Upper lobe of right lung (tissue), 1 donor: Measurements from ENCODE around the gene SLC22A4. TPM values are rescaled to one million over a fixed set of nuclear protein-coding genes. Genes with fewer than 3 reads are reported as not detected.

Source experiments
- ATAC-seq: fragments of 200-7000 bp; cut with Tn5 transposase; one replicate; pipeline ENCODE4 v1.9.1; 2020; ENCODE audit warnings: mild to moderate bottlenecking, moderate library complexity
- DNase-seq: peaks from one replicate; pipeline ENCODE4 v3.0.0-alpha.2; 2020
- H3K27ac ChIP-seq: fragments of 200-600 bp; one replicate; pipeline ENCODE4 v1.8.0; 2022
- H3K27me3 ChIP-seq: fragments of 200-600 bp; one replicate; pipeline ENCODE4 v1.8.0; 2022; ENCODE audit warnings: mild to moderate bottlenecking
- H3K36me3 ChIP-seq: fragments of 200-600 bp; one replicate; pipeline ENCODE4 v1.8.0; 2022
- H3K4me1 ChIP-seq: fragments of 200-600 bp; one replicate; pipeline ENCODE4 v1.8.0; 2022
- H3K4me3 ChIP-seq: fragments of 200-600 bp; one replicate; pipeline ENCODE4 v1.8.0; 2022; ENCODE audit warnings: mild to moderate bottlenecking
- H3K9me3 ChIP-seq: fragments of 200-600 bp; one replicate; pipeline ENCODE4 v1.8.0; 2022
- intact Hi-C: fragments of 100-400 bp; cut with DNase I; formaldehyde crosslinking; loops from one replicate; pipeline ENCODE4 v1.11.0; 2022
- long read RNA-seq: library from polyadenylated mRNA; unstranded; transcript quantifications from one replicate; pipeline ENCODE4 v2.0.0, GENCODE V29; 2021
- total RNA-seq: library from RNA; stranded (reverse); fragmentation: NEBNext Ultra II Directional; extraction: Animal tissue kit (Norgen Biotek cat#: 25700); gene quantifications from one replicate; pipeline ENCODE4 v1.2.1, GENCODE V29; 2021
- TF ChIP-seq, protein P1 (sequence below): fragments of 200-600 bp; IDR thresholded peaks from one replicate; pipeline ENCODE4 v1.8.0; 2022; ENCODE audit warnings: antibody characterized with exemption
- donor health status: DM: no; HTN: yes; CAD: no; lungs with severe emphysema.

The SLC22A4 gene
- 1.8 TPM for total RNA-seq
- long read RNA-seq, partial matches to known transcripts, result 0 of 6 reads
- long read RNA-seq, other reads (novel, unspliced or antisense), result 3 of 6 reads

DNA sequence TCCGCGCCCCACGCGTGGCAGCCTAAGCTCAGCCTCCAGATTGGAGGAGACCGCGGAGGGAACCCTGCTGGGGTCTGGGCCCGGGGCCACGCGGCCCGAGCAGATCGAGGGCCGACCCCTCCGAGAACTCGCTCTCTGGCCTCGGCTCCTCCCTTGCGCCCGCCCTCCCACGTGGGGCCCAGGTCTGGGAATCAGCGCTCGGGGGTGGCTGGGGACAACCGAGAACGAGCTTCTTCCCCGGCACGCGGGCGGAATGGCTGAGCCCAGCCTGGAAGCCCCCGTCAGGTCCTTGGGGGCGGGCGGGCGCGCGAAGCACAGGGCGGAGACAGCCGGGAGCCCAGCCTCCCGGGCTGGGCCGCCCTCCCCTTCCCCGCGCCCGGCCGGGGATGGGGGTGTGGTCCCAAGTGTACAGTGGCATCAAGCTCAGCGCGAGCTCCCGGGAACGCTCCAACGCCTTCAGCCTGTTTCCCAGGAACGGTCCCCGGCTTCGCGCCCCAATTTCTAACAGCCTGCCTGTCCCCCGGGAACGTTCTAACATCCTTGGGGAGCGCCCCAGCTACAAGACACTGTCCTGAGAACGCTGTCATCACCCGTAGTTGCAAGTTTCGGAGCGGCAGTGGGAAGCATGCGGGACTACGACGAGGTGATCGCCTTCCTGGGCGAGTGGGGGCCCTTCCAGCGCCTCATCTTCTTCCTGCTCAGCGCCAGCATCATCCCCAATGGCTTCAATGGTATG lies at the start of gene SLC22A4:
Gene SLC22A4 (plus strand): TSS at position 403 of the 736 bp plus-strand sequence. CDS start 223 bp downstream, at position 626.
- Histone ChIP-seq H3K27ac (peak within 1 kb of the TSS; percentile 98), H3K4me3 (peak within 1 kb of the TSS; percentile 78), H3K9me3 (no peaks in the 10 kb centered on the region), H3K36me3 (no peaks in the 10 kb centered on the region), H3K4me1 (peaks cover 17% of the 10 kb centered on the region), H3K27me3 (no peaks in the 10 kb centered on the region)
- DNase-seq (peak; percentile 96), ATAC-seq (peak; percentile 89)
- intact Hi-C loops, result no loop called here
- TF ChIP-seq, protein P1, sequence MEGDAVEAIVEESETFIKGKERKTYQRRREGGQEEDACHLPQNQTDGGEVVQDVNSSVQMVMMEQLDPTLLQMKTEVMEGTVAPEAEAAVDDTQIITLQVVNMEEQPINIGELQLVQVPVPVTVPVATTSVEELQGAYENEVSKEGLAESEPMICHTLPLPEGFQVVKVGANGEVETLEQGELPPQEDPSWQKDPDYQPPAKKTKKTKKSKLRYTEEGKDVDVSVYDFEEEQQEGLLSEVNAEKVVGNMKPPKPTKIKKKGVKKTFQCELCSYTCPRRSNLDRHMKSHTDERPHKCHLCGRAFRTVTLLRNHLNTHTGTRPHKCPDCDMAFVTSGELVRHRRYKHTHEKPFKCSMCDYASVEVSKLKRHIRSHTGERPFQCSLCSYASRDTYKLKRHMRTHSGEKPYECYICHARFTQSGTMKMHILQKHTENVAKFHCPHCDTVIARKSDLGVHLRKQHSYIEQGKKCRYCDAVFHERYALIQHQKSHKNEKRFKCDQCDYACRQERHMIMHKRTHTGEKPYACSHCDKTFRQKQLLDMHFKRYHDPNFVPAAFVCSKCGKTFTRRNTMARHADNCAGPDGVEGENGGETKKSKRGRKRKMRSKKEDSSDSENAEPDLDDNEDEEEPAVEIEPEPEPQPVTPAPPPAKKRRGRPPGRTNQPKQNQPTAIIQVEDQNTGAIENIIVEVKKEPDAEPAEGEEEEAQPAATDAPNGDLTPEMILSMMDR, result no peak

DNA sequence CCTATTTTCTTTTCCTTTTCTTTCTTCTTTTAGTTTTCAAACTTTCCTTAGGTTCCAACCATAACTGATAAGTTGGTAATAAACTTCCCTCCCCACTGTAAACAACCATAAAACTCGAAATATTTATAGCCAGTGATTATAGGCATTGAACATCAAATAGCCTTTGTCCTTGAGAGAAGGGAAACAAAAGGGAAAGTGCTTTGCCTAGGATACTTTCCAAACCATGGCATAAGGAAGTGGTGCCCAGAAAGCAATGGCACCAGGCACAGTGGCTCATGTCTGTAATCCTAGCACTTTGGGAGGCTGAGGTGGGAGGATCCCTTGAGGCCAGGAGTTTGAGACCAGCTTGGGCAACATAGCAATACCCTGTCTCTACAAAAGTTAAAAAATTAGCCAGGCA lies 48.6 kb upstream of the SLC22A4 start:
- intact Hi-C loops, result no loop called here
- no peak for ATAC-seq
- H3K27ac ChIP-seq, result no peak overlapping the region
- DNase-seq, result no peak
- H3K36me3 ChIP-seq, result no peaks in the 10 kb centered on the region
- no peaks in the 10 kb centered on the region for H3K4me1 ChIP-seq
- TF ChIP-seq, protein P1, result no peak
- H3K27me3 ChIP-seq, result no peaks in the 10 kb centered on the region
- no peak overlapping the region for H3K4me3 ChIP-seq
- peaks cover 6% of the 10 kb centered on the region for H3K9me3 ChIP-seq

DNA sequence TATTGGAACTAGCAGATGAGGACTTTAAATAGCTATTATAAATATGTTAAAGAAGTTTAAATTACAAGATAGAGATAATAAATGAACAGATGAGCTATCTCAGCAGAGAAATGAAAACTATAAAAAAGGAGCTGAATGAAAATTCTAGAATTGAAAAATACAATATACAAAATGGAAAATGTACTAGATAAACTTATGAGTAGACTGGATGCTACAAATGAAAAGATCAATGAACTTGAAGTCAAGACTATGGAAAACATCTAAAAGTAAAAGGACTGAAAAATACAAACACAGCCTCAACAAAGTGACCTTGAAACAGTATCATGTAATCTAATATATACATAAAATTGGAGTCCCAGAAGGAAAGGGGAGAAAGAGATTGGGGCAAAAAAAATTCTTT lies 47.4 kb upstream of the SLC22A4 start:
- Histone ChIP-seq H3K27ac (no peak overlapping the region), H3K27me3 (no peaks in the 10 kb centered on the region), H3K4me1 (no peaks in the 10 kb centered on the region), H3K36me3 (no peaks in the 10 kb centered on the region), H3K4me3 (no peak overlapping the region), H3K9me3 (peaks cover 6% of the 10 kb centered on the region)
- TF ChIP-seq, protein P1, result no peak
- no peak for DNase-seq
- intact Hi-C loops, result no loop called here
- no peak for ATAC-seq

DNA sequence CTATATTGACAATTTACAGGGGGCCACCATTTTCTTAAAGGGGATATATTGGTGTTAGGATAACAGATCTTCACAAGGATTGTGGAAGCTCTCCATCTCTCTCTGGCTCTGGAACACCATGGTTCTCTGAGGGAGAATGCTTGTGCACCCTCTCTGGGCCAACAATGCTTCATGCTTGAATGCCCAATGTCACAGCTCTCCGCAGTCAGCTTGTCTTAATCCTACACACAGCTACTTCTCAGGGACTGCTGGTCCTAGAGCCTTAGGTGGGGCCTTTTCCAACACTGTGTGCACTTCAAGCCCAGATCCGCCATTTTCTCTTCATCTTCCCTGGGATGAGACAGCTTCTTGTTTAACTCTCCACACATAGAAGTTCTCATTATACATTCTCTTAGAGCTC lies 43.6 kb upstream of the SLC22A4 start:
- peak; percentile 0 for DNase-seq

DNA sequence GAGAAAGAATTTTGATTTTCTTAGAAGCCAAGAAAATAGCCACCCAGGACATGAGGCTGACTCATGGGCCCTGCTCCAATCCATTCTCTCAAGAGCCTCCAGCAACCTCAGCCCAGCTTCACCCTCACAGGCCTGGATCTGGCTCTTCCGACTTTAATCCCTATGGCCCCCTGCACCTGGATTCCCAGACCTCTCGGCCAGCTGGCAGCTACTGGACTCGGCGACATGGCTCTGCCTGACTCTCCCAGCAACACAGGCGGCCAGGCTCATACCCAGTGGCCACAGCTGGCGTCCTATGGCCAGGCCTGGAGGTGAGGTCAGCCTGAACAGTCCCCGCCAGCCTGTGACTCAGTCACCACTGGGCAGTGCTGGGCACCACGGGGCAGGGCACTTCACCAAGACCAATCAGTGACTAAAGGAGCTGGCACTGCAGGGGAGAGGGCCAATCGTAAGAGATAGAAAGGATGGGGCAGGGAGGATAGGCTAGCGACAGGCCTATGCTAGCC lies 42.9 kb upstream of the SLC22A4 start:
- ATAC-seq, result peak; percentile 8
- H3K27ac ChIP-seq, result no peak overlapping the region

More for the DNA sequence above, 43.6 kb upstream of the SLC22A4 start:
- intact Hi-C loops, result no loop called here
- Histone ChIP-seq H3K4me1 (no peaks in the 10 kb centered on the region), H3K27ac (no peak overlapping the region), H3K4me3 (no peak overlapping the region), H3K9me3 (no peaks in the 10 kb centered on the region), H3K27me3 (no peaks in the 10 kb centered on the region), H3K36me3 (no peaks in the 10 kb centered on the region)
- ATAC-seq, result no peak
- TF ChIP-seq, protein P1, result no peak

More for the DNA sequence above, 42.9 kb upstream of the SLC22A4 start:
- H3K36me3 ChIP-seq, result no peaks in the 10 kb centered on the region
- DNase-seq, result peak; percentile 57
- no peaks in the 10 kb centered on the region for H3K4me1 ChIP-seq
- H3K9me3 ChIP-seq, result no peaks in the 10 kb centered on the region
- intact Hi-C loops, result no loop called here
- TF ChIP-seq, protein P1, result no peak
- H3K4me3 ChIP-seq, result no peak overlapping the region
- no peaks in the 10 kb centered on the region for H3K27me3 ChIP-seq
